ENCODE measurements around the gene GUCY1A2. TPM values are rescaled to one million over a fixed set of nuclear protein-coding genes. Genes with fewer than 3 reads are reported as not detected.

Gene GUCY1A2
- total RNA-seq, 4 donors from 2014 or later, result 2.4 to 17.0 (median 9.9) TPM

GRCh38 chr11:107041088-107041444 lies 22.8 kb upstream of the GUCY1A2 start:
- TF ChIP-seq CTCF (IDR thresholded peaks at IDR 0.05; ENCODE audit: low read depth), result no peak

- TF ChIP-seq CTCF (IDR thresholded peaks at IDR 0.05; ENCODE audit: low read depth), result no peak
Observed at GRCh38 chr11:107040433-107041087, 22.3 kb upstream of the GUCY1A2 start.

- TF ChIP-seq CTCF (IDR thresholded peaks at IDR 0.05; ENCODE audit: low read depth), result no peak
Observed at GRCh38 chr11:107025673-107026072, 7.4 kb upstream of the GUCY1A2 start.

- TF ChIP-seq CTCF (IDR thresholded peaks at IDR 0.05; ENCODE audit: low read depth), result no peak
Observed at GRCh38 chr11:107020594-107020993, 2.3 kb upstream of the GUCY1A2 start.

- no peak for TF ChIP-seq CTCF (IDR thresholded peaks at IDR 0.05; ENCODE audit: low read depth)
Observed at GRCh38 chr11:107018902-107019493, 722 bp upstream of the GUCY1A2 start.

- TF ChIP-seq CTCF (IDR thresholded peaks at IDR 0.05; ENCODE audit: low read depth), result no peak
Observed at GRCh38 chr11:107017433-107018218, 650 bp downstream of the GUCY1A2 start.

GRCh38 chr11:107017104-107017432 lies 1.2 kb downstream of the GUCY1A2 start:
- TF ChIP-seq CTCF (IDR thresholded peaks at IDR 0.05; ENCODE audit: low read depth), result no peak
